ENCODE results near the gene SORCS2.

Gene SORCS2

DNA sequence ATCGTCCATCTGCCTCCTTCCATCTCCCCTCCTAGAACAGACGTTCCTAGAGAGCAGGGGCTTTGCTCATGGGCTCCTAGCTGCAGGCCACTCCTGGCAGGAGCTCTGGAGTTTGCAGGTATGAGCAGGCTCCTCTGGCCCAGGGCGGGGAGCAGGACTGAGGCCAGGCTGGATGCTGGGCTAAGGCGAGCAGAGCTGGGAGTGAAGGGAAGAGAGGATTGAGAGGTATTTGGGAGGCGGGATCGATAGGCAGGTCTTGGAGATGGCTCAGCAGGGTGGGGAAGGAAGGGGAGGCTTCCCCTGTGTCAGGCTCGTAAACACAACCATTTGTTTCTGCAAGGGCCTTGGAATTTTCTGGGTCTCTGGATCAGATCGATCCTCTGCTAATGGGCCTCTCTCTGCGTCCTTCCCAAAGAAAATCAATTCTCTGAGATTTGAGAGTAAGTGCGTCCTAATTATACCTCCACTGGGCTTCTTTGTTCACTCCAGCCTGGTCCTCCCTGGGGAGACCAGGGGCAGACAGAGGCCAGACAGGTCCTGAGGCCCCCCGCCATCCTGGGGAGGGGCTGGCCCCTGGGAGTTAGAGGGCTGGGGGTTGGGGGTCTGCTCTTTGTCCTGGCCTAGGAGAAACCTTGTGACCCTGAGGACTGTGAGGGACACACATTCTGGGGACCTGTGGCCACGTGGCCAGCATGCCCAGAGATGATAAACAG is 337.2 kb downstream of the SORCS2 start:
- DNase-seq (ENCODE audit: low spot score) = no peak

DNA sequence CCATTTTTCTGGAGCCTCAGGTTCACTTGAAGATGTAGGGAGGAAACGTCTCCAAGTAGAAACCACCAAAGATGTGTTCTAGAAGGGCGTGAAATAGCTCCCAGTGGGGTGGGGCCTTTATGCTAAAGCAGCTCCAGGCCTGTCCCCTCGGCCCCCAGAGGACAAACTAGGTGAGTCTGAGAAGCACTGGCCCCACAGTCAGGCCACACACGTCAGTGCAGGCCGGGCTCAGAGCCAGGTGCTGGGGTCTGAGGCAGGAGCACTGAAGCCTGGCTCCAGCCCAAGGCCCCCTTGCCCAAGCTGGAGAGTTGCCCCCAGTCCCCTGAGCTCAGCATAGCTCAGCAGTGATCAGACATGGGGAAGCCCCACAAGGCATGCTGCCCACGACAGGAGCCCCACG is 337.7 kb downstream of the SORCS2 start:
- DNase-seq (ENCODE audit: low spot score) = no peak

DNA sequence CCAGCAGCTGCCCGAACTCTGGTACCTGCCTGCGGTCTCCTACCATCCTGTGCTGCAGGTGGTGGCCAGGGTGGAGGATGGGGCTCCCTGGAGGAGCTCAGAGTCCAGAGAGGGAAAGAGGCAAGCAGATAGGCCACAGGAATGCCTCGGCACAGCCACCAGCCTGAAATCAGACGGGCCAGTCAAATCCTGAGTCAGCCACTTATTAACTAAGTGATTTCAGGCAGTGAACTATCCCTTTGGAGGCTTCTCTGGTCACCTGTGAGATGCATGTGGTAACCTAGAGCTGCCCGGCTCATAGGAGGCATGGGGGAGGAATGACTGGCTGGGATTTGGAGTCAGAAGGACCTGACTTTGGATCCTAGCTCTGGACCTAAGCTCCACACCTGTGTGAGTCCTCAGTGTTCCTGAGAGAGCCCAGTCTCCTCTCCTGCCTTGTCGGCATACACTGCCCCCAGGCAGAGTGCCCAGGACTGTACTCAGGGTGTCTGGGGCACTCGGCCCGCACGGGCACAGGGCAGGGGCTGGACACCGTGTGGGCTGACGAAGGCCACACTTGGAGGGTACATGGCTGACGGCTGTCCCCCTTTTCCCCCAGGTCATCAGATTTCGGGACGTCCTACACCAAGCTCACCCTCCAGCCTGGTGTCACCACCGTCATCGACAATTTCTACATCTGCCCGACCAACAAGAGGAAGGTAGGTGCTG is 338.7 kb downstream of the SORCS2 start:
- no peak for DNase-seq (ENCODE audit: low spot score)

DNA sequence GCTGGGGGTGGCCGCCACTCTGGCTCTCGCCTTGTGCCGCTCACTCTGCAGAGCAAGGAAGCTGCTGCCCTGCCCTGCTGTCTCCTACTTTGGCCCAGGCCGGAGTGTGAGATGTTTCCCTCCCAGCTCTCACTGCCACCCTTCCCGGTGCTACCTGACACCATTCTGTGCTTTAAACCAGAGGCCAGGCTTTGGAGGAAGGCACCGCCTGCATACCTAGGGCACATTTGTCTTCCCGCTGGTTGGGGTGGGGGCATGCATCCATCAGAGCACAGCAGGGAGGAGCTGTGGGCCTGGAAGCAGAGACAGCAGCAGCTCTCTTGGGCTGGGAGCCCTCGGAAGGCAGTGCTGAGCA is 339.3 kb downstream of the SORCS2 start:
- no peak for DNase-seq (ENCODE audit: low spot score)

DNA sequence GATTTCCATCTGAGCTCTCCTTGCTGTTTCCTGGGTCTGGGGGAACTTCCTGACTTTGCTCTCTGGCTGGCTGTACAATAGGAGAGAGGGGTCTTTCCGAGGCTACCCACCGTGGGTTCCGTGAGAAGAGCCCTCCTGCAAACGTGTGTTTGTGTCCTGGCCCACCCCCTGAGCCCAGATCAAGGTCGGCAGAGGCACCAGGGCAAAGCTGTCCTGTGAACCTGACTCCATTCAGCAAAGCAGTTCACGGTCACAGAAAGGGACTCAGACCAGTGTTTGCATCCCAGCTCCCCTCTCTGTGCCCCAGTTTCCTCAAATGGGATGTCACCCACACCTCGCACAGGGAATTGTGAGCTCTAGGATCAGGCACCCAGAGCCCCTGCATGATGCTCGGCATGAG is 339.7 kb downstream of the SORCS2 start:
- DNase-seq (ENCODE audit: low spot score) = no peak

DNA sequence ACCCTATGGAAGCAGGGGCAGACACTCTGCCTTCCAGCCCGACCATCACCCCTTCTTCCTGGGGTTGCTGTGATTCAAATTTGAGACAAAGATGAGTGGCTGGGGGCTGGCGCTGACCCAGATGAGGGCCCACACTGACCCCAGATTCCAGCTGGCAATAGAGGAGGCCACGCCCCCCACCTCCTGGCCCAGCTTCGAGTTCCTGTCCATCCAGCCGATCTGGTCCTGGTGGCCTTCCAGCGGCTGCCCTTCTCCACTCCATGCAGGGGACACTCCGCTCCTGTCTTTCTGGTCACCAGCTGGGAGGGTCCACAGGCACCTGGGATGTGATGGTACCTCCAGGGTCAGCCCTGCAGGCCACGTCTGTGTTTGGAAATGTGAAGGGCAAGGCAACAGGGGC is 340.9 kb downstream of the SORCS2 start:
- no peak for DNase-seq (ENCODE audit: low spot score)

DNA sequence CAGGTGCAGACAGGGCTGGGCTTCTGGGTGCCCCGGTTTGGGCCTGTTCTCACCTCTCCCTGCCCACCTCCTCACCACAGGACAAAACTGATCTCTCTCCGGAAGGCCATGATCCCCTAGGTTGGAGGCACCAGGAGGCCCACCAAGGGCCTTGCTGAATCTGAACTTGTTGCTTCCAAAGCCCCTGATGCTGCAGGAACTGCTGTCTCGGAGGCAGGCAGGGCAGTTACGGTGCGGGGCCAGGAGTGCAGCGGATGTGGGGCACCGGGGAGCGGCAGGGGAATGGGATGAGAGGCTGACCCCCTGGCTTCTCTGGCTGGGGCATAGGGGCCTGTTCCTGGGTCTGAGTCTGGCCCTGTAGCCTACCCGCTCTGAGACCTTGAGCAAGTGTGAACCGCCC is 342.8 kb downstream of the SORCS2 start:
- no peak for DNase-seq (ENCODE audit: low spot score)

DNA sequence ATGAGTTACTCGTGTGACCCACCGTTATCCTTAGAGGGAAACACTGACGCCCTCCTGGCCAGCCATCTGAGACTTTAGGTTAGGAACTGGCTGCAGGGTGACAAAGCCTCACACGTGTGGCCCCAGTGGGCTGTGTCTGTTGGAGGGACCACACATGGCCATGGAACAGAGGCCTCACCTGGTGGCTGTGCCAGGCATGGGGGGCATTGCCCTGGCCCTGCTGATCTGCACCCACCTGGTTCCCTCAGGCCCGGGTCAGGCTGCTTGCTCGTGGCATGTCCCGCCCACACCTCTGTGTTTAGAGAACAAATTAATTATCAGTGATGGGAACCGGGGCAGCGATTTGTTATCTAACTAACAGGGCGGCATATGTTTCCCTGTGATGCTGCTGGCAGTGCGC is 343.3 kb downstream of the SORCS2 start:
- DNase-seq (ENCODE audit: low spot score) = no peak

DNA sequence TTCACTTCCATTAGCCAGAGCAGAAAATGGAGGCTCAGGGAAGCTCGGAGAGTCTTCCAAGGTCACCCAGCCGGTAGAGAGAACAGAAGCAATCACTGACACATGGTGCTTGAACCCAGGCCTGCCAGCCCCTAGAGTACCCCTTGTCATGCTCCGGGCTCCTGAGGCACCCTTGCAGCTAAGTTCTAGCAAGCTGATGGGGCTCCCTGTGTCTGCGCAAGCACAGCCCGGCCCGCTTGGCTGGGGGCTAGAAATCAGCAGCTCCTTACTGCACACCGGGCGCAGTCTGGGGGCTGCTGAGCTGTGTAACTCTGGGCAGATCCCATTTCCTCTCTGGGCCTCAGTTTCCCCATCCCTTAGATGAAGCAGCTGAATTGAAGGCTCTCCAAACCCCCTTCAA is 344.5 kb downstream of the SORCS2 start:
- DNase-seq (ENCODE audit: low spot score) = no peak

DNA sequence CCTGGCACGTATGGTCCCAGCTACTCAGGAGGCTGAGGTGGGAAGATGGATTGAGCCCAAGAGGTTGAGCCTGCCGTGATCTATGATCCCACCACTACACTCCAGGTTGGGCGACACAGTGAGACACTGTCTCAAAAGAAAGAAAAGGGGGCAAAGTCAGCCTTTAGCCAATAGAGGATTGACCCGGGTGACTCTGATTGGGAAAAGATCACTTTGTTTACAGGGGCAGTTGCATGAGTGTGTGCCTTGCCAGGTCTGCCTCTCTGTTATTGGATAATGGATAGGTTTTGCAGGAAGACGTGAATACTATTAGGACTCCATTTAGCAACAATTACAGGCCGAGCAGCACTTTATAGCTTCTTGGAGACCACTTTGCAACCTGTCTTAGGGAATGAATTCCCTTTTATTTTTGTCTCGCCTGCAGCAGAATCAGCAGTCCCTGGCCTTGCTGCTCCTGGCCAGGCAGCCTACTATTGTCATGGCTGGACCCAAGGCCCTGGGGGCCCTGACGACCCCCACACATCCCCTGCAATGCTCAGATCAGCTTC is 345.6 kb downstream of the SORCS2 start:
- DNase-seq (ENCODE audit: low spot score) = no peak

DNA sequence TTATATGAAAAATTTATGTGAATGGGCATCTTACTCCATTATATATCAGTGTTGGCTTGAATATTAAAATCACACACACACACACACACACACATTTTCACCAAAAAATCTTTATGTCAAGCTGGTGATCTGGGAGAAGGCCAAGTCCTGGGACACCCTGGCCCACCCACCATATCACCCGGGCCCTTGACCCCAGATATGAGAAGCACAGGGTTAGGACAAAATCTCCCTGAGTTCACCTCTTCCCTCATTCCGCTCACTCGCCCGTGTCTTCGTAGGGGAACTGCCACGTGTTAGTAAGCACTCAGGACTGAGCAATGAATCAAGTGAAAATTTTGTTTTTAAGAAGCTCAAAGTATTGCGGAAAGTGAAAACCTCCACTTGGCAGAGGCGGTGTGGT is 346.2 kb downstream of the SORCS2 start:
- no peak for DNase-seq (ENCODE audit: low spot score)

DNA sequence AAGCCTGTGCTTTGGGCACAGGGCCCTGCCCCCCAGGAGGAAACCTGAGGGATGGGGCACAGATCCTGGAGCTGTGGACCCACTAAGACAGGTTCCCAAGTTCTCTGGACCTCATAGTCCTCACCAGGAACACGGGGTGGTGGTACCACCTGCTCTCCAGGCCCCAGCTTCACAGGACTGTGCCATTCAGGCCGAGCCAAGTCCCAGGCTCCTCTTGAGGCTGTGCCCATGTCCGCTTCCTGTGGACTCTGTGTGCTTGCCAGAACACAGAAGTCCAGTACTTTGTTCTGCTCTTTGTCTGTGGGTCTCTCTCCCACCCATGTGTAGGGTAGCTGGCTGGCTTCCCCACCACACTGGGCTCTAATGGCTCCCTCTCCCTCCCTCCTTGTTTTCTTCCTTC is 346.8 kb downstream of the SORCS2 start:
- no peak for DNase-seq (ENCODE audit: low spot score)

DNA sequence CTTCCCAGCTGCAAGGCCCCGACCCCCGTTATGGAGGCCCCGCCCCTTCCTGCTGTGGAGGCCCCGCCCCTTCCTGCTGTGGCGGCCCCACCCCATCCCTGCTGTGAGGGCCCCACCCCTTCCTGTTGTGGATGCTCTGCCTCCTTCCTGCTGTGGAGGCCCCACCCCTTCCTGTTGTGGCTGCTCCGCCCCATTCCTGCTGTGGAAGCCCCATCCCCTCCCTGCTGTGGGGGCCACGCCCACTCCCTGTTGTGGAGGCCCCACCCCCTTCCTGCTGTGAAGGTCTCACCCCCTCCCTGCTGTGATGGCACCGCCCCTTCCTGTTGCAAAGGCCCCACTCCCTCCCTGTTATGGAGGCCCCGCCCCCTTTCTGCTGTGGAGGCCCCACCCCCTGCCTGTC is 347.3 kb downstream of the SORCS2 start:
- peak; percentile 18 for DNase-seq (ENCODE audit: low spot score)

DNA sequence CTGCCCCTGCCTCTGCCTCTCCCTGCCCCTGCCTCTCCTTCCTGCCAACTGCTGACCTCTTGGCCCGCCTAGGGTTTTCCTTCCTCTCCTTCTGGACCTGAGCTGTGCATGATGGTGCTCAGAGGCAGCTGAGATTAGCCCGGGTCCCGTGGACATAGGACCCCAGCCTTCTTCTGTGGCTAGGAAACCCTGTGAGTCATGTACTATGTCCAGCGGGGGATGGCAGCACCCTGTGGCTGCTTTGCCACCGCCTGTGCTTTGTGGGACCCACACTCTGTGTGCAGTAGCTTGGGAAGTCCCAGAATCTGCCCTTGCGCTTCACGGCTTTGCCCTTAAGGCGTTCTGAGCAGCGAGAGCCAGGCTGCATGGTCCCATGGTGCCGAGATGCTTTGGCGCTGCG is 347.9 kb downstream of the SORCS2 start:
- no peak for DNase-seq (ENCODE audit: low spot score)

DNA sequence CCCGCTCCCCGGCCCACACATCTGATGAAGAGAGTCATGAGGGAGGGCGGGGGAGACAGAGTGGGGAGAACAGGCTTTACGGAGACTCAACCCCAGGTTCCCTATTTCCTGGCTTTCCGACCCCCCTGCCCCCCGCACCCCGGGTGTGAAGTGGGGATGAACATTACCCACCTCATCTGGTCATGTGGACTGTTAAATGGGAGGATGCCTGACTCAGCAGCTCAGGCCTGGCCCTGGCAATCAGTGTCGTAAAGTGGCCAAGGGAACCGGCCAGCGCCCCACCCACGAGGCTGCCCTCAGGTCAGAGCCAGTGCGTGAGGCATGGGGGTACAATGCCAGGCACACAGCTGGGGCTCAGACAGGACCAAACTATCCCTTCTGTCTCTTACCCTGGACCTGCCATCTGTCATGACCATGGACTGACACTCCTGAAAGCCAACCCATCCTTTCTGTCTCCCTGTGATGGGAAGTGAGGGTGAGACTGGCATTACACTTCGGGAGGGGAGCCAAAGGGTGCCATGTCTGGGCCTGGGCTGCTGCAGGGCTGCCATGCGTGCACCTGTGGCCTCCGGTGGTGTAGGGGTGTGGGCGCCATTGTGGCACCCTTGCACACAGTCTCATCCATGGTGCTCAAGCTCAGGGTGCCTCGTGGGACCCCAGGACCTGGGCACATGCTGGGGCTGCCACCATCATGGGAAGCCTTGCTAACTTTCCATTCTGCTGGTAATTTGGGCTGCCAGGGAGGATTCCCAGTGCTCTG is 348.5 kb downstream of the SORCS2 start:
- DNase-seq (ENCODE audit: low spot score) = no peak

DNA sequence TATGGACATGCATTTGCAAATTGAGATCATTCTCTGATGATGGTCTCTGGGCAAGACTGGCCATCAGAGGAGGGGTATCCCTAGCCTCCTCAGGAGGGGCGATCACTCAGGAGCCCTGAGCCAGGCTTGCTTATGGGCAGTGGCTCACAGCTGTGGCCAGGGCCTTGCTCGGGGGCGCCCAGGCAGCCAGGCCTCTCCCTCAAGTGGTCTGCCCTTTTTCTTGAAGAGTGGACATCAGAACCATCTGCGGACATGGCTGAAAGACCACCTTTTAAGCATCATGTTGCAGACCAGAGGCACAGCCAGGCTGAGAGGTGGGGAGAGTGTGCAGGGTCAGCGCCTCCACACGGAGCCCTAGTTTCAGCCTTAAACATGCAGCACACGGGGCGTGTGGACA is 349.1 kb downstream of the SORCS2 start:
- no peak for DNase-seq (ENCODE audit: low spot score)

DNA sequence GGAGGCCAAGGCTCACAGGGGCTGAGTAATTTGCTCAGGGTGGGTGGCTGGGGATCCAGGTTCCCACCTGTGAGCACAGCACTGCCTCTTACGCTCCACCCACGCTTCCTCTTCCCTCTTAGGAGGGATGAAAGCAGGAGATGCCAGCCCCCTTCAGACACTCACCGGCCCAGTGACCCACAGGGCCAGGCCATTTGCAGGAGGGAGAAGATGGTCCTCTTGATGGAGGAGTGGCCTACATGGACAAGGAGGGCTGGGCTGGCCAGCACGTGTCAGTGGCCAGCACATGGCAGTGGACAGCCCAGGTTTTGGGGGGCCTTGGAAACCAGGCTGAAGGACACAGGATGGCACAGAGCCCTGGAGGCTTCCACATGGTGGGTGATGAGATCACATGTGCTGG is 350.4 kb downstream of the SORCS2 start:
- DNase-seq (ENCODE audit: low spot score) = no peak

DNA sequence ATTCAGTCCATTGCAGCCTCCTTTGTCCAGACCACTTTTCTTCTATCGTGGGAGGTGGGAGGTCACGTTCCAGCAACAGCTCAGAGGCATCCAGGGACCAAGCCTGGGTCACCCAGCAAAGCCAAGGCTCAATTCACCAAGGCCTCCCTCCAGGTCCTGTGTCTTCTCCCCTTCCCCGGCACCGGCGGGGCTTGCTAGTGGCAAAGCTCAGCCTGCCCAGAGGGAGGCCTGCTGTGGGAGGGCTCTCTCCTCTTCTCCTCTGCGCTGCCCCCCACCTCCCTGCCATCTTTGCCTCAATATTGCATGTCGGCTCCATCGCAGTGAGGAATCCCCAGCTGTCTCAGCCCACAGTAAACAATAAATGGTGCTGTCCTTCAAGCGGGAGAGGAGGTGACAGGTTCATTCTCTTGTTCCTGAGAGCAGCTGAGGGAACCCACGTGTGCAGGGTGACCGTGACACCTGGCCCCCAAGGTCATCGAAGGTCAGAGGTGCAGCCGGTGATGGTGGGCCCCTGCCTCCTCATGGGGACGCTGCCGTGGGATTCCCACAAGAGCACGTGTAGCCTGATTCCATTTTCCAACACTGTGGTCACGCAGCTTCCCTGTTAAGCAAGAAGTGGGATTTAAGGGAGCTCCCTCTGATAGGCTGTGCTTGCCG is 353.9 kb downstream of the SORCS2 start:
- no peak for DNase-seq (ENCODE audit: low spot score)

DNA sequence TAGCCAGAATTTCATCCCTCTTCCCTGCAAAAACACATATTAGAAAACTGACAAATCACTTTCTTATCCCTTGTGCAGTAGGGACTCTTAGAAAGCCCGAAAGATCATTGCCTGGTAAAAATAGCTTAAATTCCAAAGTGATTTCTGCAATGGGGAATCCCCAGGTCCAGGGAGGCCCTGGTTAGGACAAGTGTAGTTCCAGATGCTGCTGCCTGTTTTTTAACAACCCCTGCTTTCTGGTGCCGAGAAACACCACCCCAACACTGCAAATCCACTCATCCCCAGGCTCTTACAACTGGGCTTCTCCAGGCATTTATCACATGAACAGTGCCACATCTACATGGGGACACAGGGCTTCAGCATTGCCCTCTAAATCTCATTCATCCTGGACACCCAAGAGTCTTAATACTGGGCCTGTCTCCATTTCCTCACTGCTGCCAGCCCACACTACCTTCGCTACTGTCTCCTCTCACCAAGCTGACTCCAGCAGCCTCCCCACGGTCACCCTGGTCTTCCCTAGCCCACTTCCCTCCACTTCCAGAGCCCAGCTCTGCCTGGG is 354.6 kb downstream of the SORCS2 start:
- no peak for DNase-seq (ENCODE audit: low spot score)

DNA sequence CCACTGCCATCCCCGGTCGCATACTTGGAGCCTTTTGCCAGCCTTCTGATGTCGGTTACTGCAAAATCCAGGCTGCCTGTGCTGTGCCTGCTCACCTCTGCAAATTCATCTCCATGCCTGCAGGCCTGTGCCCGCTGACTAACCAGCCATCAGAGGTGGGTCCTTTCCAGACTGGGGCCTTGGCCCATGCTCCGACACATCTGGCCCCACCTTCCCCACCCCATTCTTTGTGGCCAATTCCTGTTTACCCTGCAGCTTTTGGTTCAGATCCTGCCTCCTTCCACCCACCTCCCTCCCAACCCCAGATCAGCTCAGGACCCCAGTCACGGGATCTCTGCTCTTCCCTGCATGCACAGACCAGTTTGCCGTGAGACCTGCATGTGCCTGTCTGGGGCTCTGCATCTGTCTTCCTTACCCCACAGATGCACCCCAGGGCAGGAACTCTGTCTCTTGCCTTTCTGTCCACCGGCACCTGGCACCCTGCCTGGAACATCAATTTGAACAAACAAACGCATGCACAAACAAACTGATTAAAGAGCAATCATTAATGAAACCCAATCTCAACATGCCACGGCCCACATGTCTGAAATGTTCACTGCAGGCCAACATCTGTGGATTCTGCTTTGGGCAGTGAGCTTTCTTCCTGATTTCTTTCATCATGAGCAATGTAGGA is 355.2 kb downstream of the SORCS2 start:
- no peak for DNase-seq (ENCODE audit: low spot score)

DNA sequence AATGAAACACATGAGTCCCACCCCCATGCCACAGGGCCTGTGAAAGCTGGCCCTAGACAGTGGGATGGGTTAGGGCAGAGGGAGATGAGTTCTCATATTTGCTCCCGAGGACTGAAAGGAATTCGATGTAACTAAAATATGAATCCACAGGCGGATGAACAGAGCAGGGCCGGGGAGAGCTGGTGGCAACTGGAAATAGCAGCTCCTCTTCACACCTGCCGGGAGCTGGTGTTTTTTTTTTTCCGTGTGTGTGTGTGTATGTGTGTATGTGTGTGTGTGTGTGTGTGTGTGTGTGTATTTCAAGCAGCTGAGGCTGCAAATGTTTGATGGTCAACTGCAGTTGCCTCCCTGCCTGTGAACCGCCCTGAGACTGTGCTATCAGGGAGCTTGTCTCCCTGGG is 357.5 kb downstream of the SORCS2 start:
- no peak for DNase-seq (ENCODE audit: low spot score)

DNA sequence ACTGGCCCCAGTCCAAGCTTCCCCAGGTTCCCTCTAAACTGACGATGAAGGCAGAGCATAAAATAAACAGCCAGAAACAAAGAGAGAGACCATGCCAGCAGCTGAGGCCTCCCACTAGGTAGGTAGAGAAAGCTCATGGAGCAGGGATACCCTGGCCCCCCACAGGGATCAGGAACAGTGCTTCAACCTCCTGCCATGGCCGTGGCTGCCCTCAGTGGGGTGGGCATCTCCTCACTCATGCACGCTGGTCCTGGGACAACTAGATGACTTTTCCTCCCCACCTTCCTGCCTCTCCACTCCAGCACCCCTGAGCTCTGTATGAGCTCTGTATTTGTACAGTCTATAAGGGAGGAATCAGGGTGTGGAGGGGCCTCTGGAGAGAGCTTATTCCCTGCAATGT is 360.1 kb downstream of the SORCS2 start:
- no peak for DNase-seq (ENCODE audit: low spot score)

All from COLO829 (cell line).